Activated CD4-positive, alpha-beta T cell treated with anti-CD3 and anti-CD28 coated beads, Interleukin-2, amount 10 ng/mL, durations not matched to agents 7 days and 5 days (primary cell): ENCODE measurements around the gene PCDHA1. TPM values are rescaled to one million over a fixed set of nuclear protein-coding genes. Genes with fewer than 3 reads are reported as not detected.
"Not testable (repeated sequence)": the region's sequence is repeated elsewhere in the genome, so short reads cannot be mapped to it uniquely, and the experiment has no call there.

Source experiments
- CTCF ChIA-PET: fragments of 350-600 bp; sonication (Branson Sonifier 250); formaldehyde crosslinking; loops from one replicate; lab custom pipeline; 2021; ENCODE audit warnings: antibody characterized with exemption; lab: Charles Lee
- POLR2A ChIA-PET: fragments of 350-600 bp; sonication (Branson Sonifier 250); formaldehyde crosslinking; loops from one replicate; lab custom pipeline; 2021; ENCODE audit warnings: antibody characterized with exemption; lab: Charles Lee
- DNase-seq: peaks from one replicate; pipeline ENCODE4 v3.0.0-alpha.2; 2020
- H3K27ac Mint-ChIP-seq: one replicate; pipeline ENCODE4 v1.8.0; 2021; ENCODE audit warnings: mild to moderate bottlenecking, moderate library complexity, mixed read lengths
- H3K27me3 Mint-ChIP-seq: one replicate; pipeline ENCODE4 v1.8.0; 2021; ENCODE audit warnings: mixed read lengths
- H3K36me3 Mint-ChIP-seq: one replicate; pipeline ENCODE4 v1.8.0; 2021; ENCODE audit warnings: low read depth, mixed read lengths
- H3K4me1 Mint-ChIP-seq: one replicate; pipeline ENCODE4 v1.8.0; 2021; ENCODE audit warnings: mixed read lengths
- H3K4me3 Mint-ChIP-seq: one replicate; pipeline ENCODE4 v1.8.0; 2021; ENCODE audit warnings: mild to moderate bottlenecking, moderate library complexity, mixed read lengths
- H3K9me3 Mint-ChIP-seq: one replicate; pipeline ENCODE4 v1.8.0; 2021; ENCODE audit warnings: mixed read lengths
- total RNA-seq, 2 experiments: library from RNA; stranded (reverse); gene quantifications; one replicate each; pipeline ENCODE4 v1.2.3, GENCODE V29; 2021

Gene PCDHA1
- total RNA-seq, 2 experiments from 2014 or later = not detected

- DNase-seq, H3K27ac Mint-ChIP-seq, H3K4me3 Mint-ChIP-seq, H3K27me3 Mint-ChIP-seq, H3K36me3 Mint-ChIP-seq, CTCF ChIA-PET, H3K4me1 Mint-ChIP-seq, POLR2A ChIA-PET: not testable (repeated sequence)
- peaks cover 28% of the 10 kb centered on the region for H3K9me3 Mint-ChIP-seq
Observed at GRCh38 chr5:140796072-140796717, 10.3 kb downstream of the PCDHA1 start.

DNA sequence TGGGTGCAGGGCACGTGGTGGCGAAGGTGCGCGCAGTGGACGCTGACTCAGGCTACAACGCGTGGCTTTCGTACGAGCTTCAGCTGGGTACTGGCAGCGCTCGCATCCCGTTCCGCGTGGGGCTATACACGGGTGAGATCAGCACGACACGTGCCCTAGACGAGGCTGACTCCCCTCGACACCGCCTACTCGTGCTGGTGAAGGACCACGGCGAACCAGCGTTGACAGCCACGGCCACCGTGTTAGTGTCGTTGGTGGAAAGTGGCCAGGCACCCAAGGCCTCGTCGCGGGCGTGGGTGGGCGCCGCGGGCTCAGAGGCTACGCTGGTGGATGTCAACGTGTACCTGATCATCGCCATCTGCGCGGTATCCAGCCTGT, 10.8 kb downstream of the PCDHA1 start:
- H3K27ac Mint-ChIP-seq = no peak overlapping the region
- H3K9me3 Mint-ChIP-seq = peaks cover 32% of the 10 kb centered on the region
- H3K27me3 Mint-ChIP-seq = peaks cover 5% of the 10 kb centered on the region
- H3K4me1 Mint-ChIP-seq = no peaks in the 10 kb centered on the region
- ChIA-PET POLR2A (no interaction called here), CTCF (no interaction called here)
- H3K36me3 Mint-ChIP-seq = no peaks in the 10 kb centered on the region
- H3K4me3 Mint-ChIP-seq = no peak overlapping the region
- DNase-seq = no peak

DNA sequence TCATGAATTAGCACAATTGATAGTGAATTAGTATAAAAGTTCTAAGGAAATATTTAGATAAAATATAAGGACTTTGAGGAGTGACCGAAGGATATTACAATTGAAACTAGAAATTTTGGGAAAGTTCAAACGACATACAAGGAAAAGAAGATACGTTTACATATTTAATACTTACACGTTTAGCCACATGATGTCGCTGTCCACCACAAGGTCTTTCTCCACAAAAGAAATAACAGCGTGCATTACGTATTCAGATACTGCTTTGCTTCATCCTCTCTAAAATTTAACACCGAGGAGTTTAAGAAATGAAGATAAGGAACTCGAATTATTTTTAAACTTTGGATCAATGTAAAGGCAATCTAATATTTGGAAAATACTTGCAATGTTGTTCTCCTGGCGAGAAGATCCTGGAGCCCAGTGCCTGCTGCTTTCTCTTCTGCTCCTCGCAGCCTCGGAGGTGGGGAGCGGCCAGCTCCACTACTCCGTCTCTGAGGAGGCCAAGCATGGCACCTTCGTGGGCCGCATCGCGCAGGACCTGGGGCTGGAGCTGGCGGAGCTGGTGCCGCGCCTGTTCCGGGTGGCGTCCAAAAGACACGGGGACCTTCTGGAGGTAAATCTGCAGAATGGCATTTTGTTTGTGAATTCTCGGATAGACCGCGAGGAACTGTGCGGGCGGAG, 15.0 kb downstream of the PCDHA1 start, which contains the start of gene PCDHA3:
Gene PCDHA3, plus strand, starts transcription at position 242 of the 678 bp plus-strand sequence.
- H3K36me3 Mint-ChIP-seq = no peaks in the 10 kb centered on the region
- no peak for DNase-seq
- H3K27ac Mint-ChIP-seq = peak within 1 kb of the TSS; percentile 50
- no peak within 1 kb of the TSS for H3K4me3 Mint-ChIP-seq
- H3K9me3 Mint-ChIP-seq = peaks cover 24% of the 10 kb centered on the region
- ChIA-PET CTCF (no interaction called here), POLR2A (no interaction called here)
- H3K27me3 Mint-ChIP-seq = peaks cover 1% of the 10 kb centered on the region
- H3K4me1 Mint-ChIP-seq = no peaks in the 10 kb centered on the region

DNA sequence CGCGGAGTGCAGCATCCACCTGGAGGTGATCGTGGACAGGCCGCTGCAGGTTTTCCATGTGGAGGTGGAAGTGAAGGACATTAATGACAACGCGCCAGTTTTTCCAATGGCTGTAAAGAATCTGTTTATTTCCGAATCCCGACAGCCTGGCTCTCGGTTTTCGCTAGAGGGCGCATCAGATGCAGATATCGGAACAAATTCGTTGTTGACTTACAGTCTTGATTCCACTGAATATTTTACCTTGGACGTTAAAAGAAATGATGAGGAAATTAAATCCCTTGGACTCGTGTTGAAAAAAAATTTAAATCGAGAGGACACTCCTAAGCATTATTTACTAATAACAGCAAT, 15.5 kb downstream of the PCDHA1 start:
- H3K27ac Mint-ChIP-seq = peak overlapping the region; percentile 50

DNA sequence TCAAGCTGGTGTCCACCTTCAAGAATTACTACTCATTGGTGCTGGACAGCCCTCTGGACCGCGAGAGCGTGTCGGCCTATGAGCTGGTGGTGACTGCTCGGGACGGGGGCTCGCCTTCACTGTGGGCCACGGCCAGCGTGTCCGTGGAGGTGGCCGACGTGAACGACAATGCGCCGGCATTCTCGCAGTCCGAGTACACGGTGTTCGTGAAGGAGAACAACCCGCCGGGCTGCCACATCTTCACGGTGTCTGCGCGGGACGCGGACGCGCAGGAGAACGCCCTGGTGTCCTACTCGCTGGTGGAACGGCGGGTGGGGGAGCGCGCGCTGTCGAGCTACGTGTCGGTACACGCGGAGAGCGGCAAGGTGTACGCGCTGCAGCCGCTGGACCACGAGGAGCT, 16.4 kb downstream of the PCDHA1 start:
- H3K36me3 Mint-ChIP-seq, H3K4me1 Mint-ChIP-seq, POLR2A ChIA-PET, DNase-seq, H3K27ac Mint-ChIP-seq, H3K4me3 Mint-ChIP-seq, H3K27me3 Mint-ChIP-seq: not testable (repeated sequence)
- peaks cover 25% of the 10 kb centered on the region for H3K9me3 Mint-ChIP-seq
- CTCF ChIA-PET = interaction anchor here (0.8 kb wide), 1 partner anchor 517 kb away, joined by 3 read pairs; no protein-coding TSS in a partner anchor

More for the DNA sequence above, 15.5 kb downstream of the PCDHA1 start:
- no peak overlapping the region for H3K4me3 Mint-ChIP-seq
- no peaks in the 10 kb centered on the region for H3K4me1 Mint-ChIP-seq
- peaks cover 1% of the 10 kb centered on the region for H3K27me3 Mint-ChIP-seq
- ChIA-PET POLR2A (no interaction called here), CTCF (interaction anchor here (0.8 kb wide), 1 partner anchor 518 kb away, joined by 3 read pairs; no protein-coding TSS in a partner anchor)
- no peak for DNase-seq
- H3K9me3 Mint-ChIP-seq = peaks cover 23% of the 10 kb centered on the region
- no peaks in the 10 kb centered on the region for H3K36me3 Mint-ChIP-seq

DNA sequence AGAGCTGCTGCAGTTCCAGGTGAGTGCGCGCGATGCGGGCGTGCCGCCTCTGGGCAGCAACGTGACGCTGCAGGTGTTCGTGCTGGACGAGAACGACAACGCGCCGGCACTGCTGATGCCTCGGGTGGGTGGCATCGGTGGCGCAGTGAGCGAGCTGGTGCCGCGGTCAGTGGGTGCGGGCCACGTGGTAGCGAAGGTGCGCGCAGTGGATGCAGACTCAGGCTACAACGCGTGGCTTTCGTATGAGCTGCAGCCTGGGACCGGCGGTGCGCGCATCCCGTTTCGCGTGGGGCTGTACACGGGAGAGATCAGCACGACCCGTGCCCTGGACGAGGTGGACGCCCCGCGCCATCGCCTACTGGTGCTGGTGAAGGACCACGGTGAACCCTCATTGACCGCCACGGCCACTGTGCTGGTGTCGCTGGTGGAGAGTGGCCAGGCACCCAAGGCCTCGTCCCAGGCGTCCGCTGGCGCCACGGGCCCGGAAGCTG, 16.9 kb downstream of the PCDHA1 start:
- H3K9me3 Mint-ChIP-seq = peaks cover 27% of the 10 kb centered on the region
- H3K36me3 Mint-ChIP-seq = no peaks in the 10 kb centered on the region
- CTCF ChIA-PET = no interaction called here
- no peak overlapping the region for H3K4me3 Mint-ChIP-seq
- DNase-seq = no peak
- H3K27ac Mint-ChIP-seq = no peak overlapping the region
- peaks cover 3% of the 10 kb centered on the region for H3K27me3 Mint-ChIP-seq
- no peaks in the 10 kb centered on the region for H3K4me1 Mint-ChIP-seq
- POLR2A ChIA-PET = no interaction called here

- no peaks in the 10 kb centered on the region for H3K36me3 Mint-ChIP-seq
- DNase-seq = peak; percentile 20
- H3K4me1 Mint-ChIP-seq = no peaks in the 10 kb centered on the region
- peaks cover 25% of the 10 kb centered on the region for H3K9me3 Mint-ChIP-seq
- ChIA-PET CTCF (interaction anchor here (1.0 to 2.6 kb wide), 2 partner anchors 12 to 14 kb away, joined by 3 to 7 read pairs; partner anchors contain the start of gene PCDHA5), POLR2A (no interaction called here)
- no peak within 1 kb of the TSS for H3K27ac Mint-ChIP-seq
- no peak within 1 kb of the TSS for H3K4me3 Mint-ChIP-seq
- peaks cover 2% of the 10 kb centered on the region for H3K27me3 Mint-ChIP-seq
Observed at GRCh38 chr5:140806834-140807775, 21.2 kb downstream of the PCDHA1 start, which contains the start of gene PCDHA4. PCDHA4 (plus strand) TSS chr5:140807068.

- H3K9me3 Mint-ChIP-seq = peaks cover 27% of the 10 kb centered on the region
- CTCF ChIA-PET = interaction anchor here (2.6 kb wide), 1 partner anchor 12 kb away, joined by 7 read pairs; the partner anchor contains the start of gene PCDHA5
- H3K4me1 Mint-ChIP-seq, POLR2A ChIA-PET, DNase-seq, H3K4me3 Mint-ChIP-seq, H3K27me3 Mint-ChIP-seq, H3K36me3 Mint-ChIP-seq, H3K27ac Mint-ChIP-seq: not testable (repeated sequence)
Observed at GRCh38 chr5:140808241-140808888, 22.4 kb downstream of the PCDHA1 start.

- no peak for DNase-seq
- H3K4me3 Mint-ChIP-seq = no peak overlapping the region
- no peaks in the 10 kb centered on the region for H3K36me3 Mint-ChIP-seq
- ChIA-PET CTCF (interaction anchor here (2.6 kb wide), 1 partner anchor 12 kb away, joined by 7 read pairs; the partner anchor contains the start of gene PCDHA5), POLR2A (no interaction called here)
- peaks cover 2% of the 10 kb centered on the region for H3K27me3 Mint-ChIP-seq
- no peak overlapping the region for H3K27ac Mint-ChIP-seq
- H3K4me1 Mint-ChIP-seq = no peaks in the 10 kb centered on the region
- peaks cover 23% of the 10 kb centered on the region for H3K9me3 Mint-ChIP-seq
Observed at GRCh38 chr5:140808889-140809291, 22.9 kb downstream of the PCDHA1 start.

- POLR2A ChIA-PET = no interaction called here
- DNase-seq = peak; percentile 24
- H3K9me3 Mint-ChIP-seq = peaks cover 8% of the 10 kb centered on the region
- no peaks in the 10 kb centered on the region for H3K27me3 Mint-ChIP-seq
- no peak within 1 kb of the TSS for H3K4me3 Mint-ChIP-seq
- CTCF ChIA-PET = interaction anchor here (2.2 kb wide), 1 partner anchor 14 kb away, joined by 7 read pairs; the partner anchor contains the start of gene PCDHA4
- H3K4me1 Mint-ChIP-seq = no peaks in the 10 kb centered on the region
- no peak within 1 kb of the TSS for H3K27ac Mint-ChIP-seq
- H3K36me3 Mint-ChIP-seq = no peaks in the 10 kb centered on the region
Observed at GRCh38 chr5:140821375-140822280, 35.7 kb downstream of the PCDHA1 start, which contains the start of gene PCDHA5. PCDHA5 (plus strand) TSS chr5:140821613.

- ChIA-PET CTCF (no interaction called here), POLR2A (no interaction called here)
- Mint-ChIP-seq H3K4me3 (no peak overlapping the region), H3K27me3 (peaks cover 2% of the 10 kb centered on the region), H3K27ac (no peak overlapping the region), H3K9me3 (peaks cover 13% of the 10 kb centered on the region), H3K4me1 (no peaks in the 10 kb centered on the region), H3K36me3 (no peaks in the 10 kb centered on the region)
- DNase-seq = no peak
Observed at GRCh38 chr5:140822281-140822629, 36.3 kb downstream of the PCDHA1 start.
